H9 (cell line): ENCODE measurements around the gene RNF32. TPM values are rescaled to one million over a fixed set of nuclear protein-coding genes. Genes with fewer than 3 reads are reported as not detected.

ENCODE experiments used
- DNase-seq: peaks from one replicate; pipeline ENCODE4 v3.0.0-alpha.2; 2017
- H2AFZ ChIP-seq: one replicate; pipeline ENCODE4 v1.6.1; 2013; ENCODE audit warnings: mild to moderate bottlenecking, low read length, control low read depth, moderate library complexity
- H2AK5ac ChIP-seq: 2 replicates; pipeline ENCODE4 v1.6.1; 2013; ENCODE audit warnings: low read length, control low read depth, mixed read lengths; ENCODE audit not compliant: insufficient read length
- H2BK120ac ChIP-seq: one replicate; pipeline ENCODE4 v1.6.1; 2013; ENCODE audit warnings: low read depth, mild to moderate bottlenecking, low read length, control low read depth, inconsistent platforms; ENCODE audit not compliant: poor library complexity, severe bottlenecking
- H2BK12ac ChIP-seq: 2 replicates; pipeline ENCODE4 v1.6.1; 2013; ENCODE audit warnings: low read length, control low read depth, mixed read lengths, low read depth; ENCODE audit not compliant: insufficient read length
- H2BK15ac ChIP-seq: 2 replicates; pipeline ENCODE4 v1.6.1; 2013; ENCODE audit warnings: low read depth, low read length, control low read depth
- H2BK20ac ChIP-seq: one replicate; pipeline ENCODE4 v1.6.1; 2013; ENCODE audit warnings: low read depth, mild to moderate bottlenecking, low read length, control low read depth, inconsistent platforms; ENCODE audit not compliant: poor library complexity, severe bottlenecking
- H2BK5ac ChIP-seq: 2 replicates; pipeline ENCODE4 v1.6.1; 2013; ENCODE audit warnings: low read length, control low read depth, mixed read lengths; ENCODE audit not compliant: insufficient read length
- H3K14ac ChIP-seq: 2 replicates; pipeline ENCODE4 v1.6.1; 2013; ENCODE audit warnings: low read length, control low read depth; ENCODE audit not compliant: insufficient read depth
- H3K18ac ChIP-seq: 2 replicates; pipeline ENCODE4 v1.6.1; 2013; ENCODE audit warnings: low read depth, mild to moderate bottlenecking, mixed read lengths, low read length, control low read depth; ENCODE audit not compliant: insufficient read length
- H3K23ac ChIP-seq: 2 replicates; pipeline ENCODE4 v1.6.1; 2013; ENCODE audit warnings: low read length, control low read depth, mixed read lengths, low read depth; ENCODE audit not compliant: insufficient read length
- H3K23me2 ChIP-seq: 2 replicates; pipeline ENCODE4 v1.6.1; 2013; ENCODE audit warnings: low read depth, mild to moderate bottlenecking, mixed read lengths, low read length, control low read depth; ENCODE audit not compliant: insufficient read length, poor library complexity, severe bottlenecking
- H3K27ac ChIP-seq: 2 replicates; pipeline ENCODE4 v1.5.1; 2013; ENCODE audit warnings: low read length, control low read depth, mixed read lengths, low read depth; ENCODE audit not compliant: insufficient read length
- H3K27me3 ChIP-seq: 2 replicates; pipeline ENCODE4 v1.6.1; 2013; ENCODE audit warnings: low read length, control low read depth, inconsistent platforms; ENCODE audit not compliant: insufficient read depth
- H3K4ac ChIP-seq: 2 replicates; pipeline ENCODE4 v1.6.1; 2013; ENCODE audit warnings: low read depth, mild to moderate bottlenecking, control low read depth, inconsistent platforms, low read length, moderate library complexity
- H3K4me1 ChIP-seq: 2 replicates; pipeline ENCODE4 v1.6.1; 2013; ENCODE audit warnings: low read length, control low read depth, inconsistent platforms; ENCODE audit not compliant: insufficient read depth
- H3K4me2 ChIP-seq: 2 replicates; pipeline ENCODE4 v1.6.1; 2013; ENCODE audit warnings: low read length, control low read depth, mixed read lengths; ENCODE audit not compliant: insufficient read length, insufficient read depth
- H3K56ac ChIP-seq: 2 replicates; pipeline ENCODE4 v1.6.1; 2013; ENCODE audit warnings: low read depth, mild to moderate bottlenecking, mixed read lengths, low read length, control low read depth; ENCODE audit not compliant: insufficient read length
- H3K79me1 ChIP-seq: 2 replicates; pipeline ENCODE4 v1.6.1; 2013; ENCODE audit warnings: low read depth, mild to moderate bottlenecking, moderate library complexity, low read length, control low read depth, inconsistent platforms; ENCODE audit not compliant: insufficient read depth, poor library complexity, severe bottlenecking
- H3K79me2 ChIP-seq: 2 replicates; pipeline ENCODE4 v1.6.1; 2013; ENCODE audit warnings: low read length, control low read depth, inconsistent platforms; ENCODE audit not compliant: insufficient read depth
- H3K9ac ChIP-seq: 2 replicates; pipeline ENCODE4 v1.6.1; 2013; ENCODE audit warnings: low read length, control low read depth, mixed read lengths; ENCODE audit not compliant: insufficient read length; ENCODE audit errors: extremely low read depth
- H3K9me3 ChIP-seq: one replicate; pipeline ENCODE4 v1.6.1; 2013; ENCODE audit warnings: low read depth, low read length, inconsistent platforms; ENCODE audit not compliant: control insufficient read depth
- H3T11ph ChIP-seq: one replicate; pipeline ENCODE4 v1.6.1; 2013; ENCODE audit warnings: mild to moderate bottlenecking, low read length, control low read depth, inconsistent platforms
- H4K20me1 ChIP-seq: one replicate; pipeline ENCODE4 v1.6.1; 2013; ENCODE audit not compliant: control insufficient read depth, insufficient read length, insufficient read depth
- H4K5ac ChIP-seq: 2 replicates; pipeline ENCODE4 v1.6.1; 2013; ENCODE audit warnings: low read depth, mild to moderate bottlenecking, mixed read lengths, low read length, control low read depth; ENCODE audit not compliant: insufficient read length
- H4K8ac ChIP-seq: replicated peaks from 2 replicates; pipeline ENCODE4 v1.6.1; 2013; ENCODE audit warnings: low read length, control low read depth, mixed read lengths, low read depth; ENCODE audit not compliant: insufficient read length
- H4K91ac ChIP-seq: 2 replicates; pipeline ENCODE4 v1.6.1; 2013; ENCODE audit warnings: low read depth, mild to moderate bottlenecking, moderate library complexity, mixed read lengths, low read length, control low read depth; ENCODE audit not compliant: insufficient read length
- H3K27ac Mint-ChIP-seq, 3 experiments: 2 replicates in 2 of 3; 3 replicates in 1 of 3; pipeline ENCODE4 v1.8.0; 2020 to 2021; ENCODE audit warnings: mixed read lengths in 3 of 3, mild to moderate bottlenecking in 1 of 3, moderate library complexity in 1 of 3
- H3K27me3 Mint-ChIP-seq: 2 replicates; pipeline ENCODE4 v1.8.0; 2021; ENCODE audit warnings: low read depth, mild to moderate bottlenecking, moderate library complexity, mixed read lengths
- H3K36me3 Mint-ChIP-seq, 3 experiments: 2 replicates in 2 of 3; 3 replicates in 1 of 3; pipeline ENCODE4 v1.8.0; 2020 to 2021; ENCODE audit warnings: low read depth in 3 of 3, mixed read lengths in 3 of 3; ENCODE audit not compliant: insufficient read depth in 1 of 3
- H3K4me1 Mint-ChIP-seq, 2 experiments: 2 replicates each; pipeline ENCODE4 v1.8.0; 2020; ENCODE audit warnings: mixed read lengths in 2 of 2
- H3K4me3 Mint-ChIP-seq, 2 experiments: 2 replicates in 1 of 2; 3 replicates in 1 of 2; pipeline ENCODE4 v1.8.0; 2020 to 2021; ENCODE audit warnings: mild to moderate bottlenecking in 2 of 2, mixed read lengths in 2 of 2, moderate library complexity in 1 of 2
- H3K9me3 Mint-ChIP-seq, 2 experiments: 2 replicates in 1 of 2; 3 replicates in 1 of 2; pipeline ENCODE4 v1.8.0; 2020; ENCODE audit warnings: mild to moderate bottlenecking in 2 of 2, mixed read lengths in 2 of 2, moderate library complexity in 1 of 2
- WGBS: extraction: QIAGEN DNeasy Blood & Tissue Kit; methylation state at CpG from one replicate; pipeline ENCODE4 v1.1.7; 2013; ENCODE audit warnings: missing lambda C conversion rate, low lambda C conversion rate, mixed read lengths; ENCODE audit not compliant: insufficient read length; ENCODE audit errors: extremely low coverage; 5-methylcytosine and 5-hydroxymethylcytosine counted together
- total RNA-seq: library from RNA; stranded (reverse); gene quantifications from 2 replicates; pipeline ENCODE4 v1.2.1, GENCODE V29; 2021
- TF ChIP-seq, protein P1 (sequence below): fragments of 200-600 bp; sonication (generic); conservative IDR thresholded peaks from 3 replicates; pipeline ENCODE4 v1.8.0; 2021; ENCODE audit warnings: antibody characterized with exemption, mild to moderate bottlenecking

RNF32 gene
- total RNA-seq, 1 experiment from 2014 or later: 0.90 TPM

DNA sequence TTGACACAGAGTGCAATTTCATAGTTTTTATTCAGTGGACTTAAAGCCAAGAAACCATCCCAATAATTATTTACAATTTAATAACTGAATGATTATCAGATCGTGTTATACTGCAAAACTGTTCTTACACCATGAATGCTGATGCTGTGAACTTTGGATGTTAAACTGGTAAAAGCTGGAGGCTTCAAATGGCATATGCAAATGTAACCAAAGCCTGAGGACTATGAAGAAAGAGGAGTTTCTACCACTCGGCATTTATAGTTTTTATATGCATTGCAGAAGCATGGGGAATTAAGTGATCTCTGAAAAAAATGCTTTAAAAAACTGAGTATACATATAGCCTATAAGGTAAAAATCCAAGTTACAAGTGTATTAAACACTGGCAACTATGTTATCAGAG is 42.4 kb downstream of the RNF32 start:
- no peak overlapping the region for H3T11ph ChIP-seq
- no peaks in the 10 kb centered on the region for H3K27me3 Mint-ChIP-seq
- H2BK15ac ChIP-seq: no peak overlapping the region
- no peak overlapping the region for H3K4ac ChIP-seq
- no peak for DNase-seq
- no peak overlapping the region for H4K91ac ChIP-seq
- no peaks in the 10 kb centered on the region for H3K9me3 Mint-ChIP-seq
- H3K23me2 ChIP-seq: no peaks in the 10 kb centered on the region
- H4K20me1 ChIP-seq: no peaks in the 10 kb centered on the region
- no peak overlapping the region for H3K18ac ChIP-seq
- no peak overlapping the region for H2AFZ ChIP-seq
- no peak overlapping the region for H2BK120ac ChIP-seq
- TF ChIP-seq, protein P1, sequence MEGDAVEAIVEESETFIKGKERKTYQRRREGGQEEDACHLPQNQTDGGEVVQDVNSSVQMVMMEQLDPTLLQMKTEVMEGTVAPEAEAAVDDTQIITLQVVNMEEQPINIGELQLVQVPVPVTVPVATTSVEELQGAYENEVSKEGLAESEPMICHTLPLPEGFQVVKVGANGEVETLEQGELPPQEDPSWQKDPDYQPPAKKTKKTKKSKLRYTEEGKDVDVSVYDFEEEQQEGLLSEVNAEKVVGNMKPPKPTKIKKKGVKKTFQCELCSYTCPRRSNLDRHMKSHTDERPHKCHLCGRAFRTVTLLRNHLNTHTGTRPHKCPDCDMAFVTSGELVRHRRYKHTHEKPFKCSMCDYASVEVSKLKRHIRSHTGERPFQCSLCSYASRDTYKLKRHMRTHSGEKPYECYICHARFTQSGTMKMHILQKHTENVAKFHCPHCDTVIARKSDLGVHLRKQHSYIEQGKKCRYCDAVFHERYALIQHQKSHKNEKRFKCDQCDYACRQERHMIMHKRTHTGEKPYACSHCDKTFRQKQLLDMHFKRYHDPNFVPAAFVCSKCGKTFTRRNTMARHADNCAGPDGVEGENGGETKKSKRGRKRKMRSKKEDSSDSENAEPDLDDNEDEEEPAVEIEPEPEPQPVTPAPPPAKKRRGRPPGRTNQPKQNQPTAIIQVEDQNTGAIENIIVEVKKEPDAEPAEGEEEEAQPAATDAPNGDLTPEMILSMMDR: no peak
- no peak overlapping the region for H3K4me3 Mint-ChIP-seq
- no peaks in the 10 kb centered on the region for H3K9me3 ChIP-seq
- H4K8ac ChIP-seq: no peak overlapping the region
- no peak overlapping the region for H3K4me2 ChIP-seq
- H3K14ac ChIP-seq: no peak overlapping the region
- no peak overlapping the region for H2BK12ac ChIP-seq
- H2AK5ac ChIP-seq: no peak overlapping the region
- H3K27ac Mint-ChIP-seq: no peak overlapping the region
- H3K4me1 ChIP-seq: no peaks in the 10 kb centered on the region
- no peak overlapping the region for H3K23ac ChIP-seq
- no peak overlapping the region for H3K9ac ChIP-seq
- peaks cover 3 to 16% (median 6%) of the 10 kb centered on the region in 3 experiments; a peak in 6 of 7 replicates for H3K36me3 Mint-ChIP-seq
- no peaks in the 10 kb centered on the region for H3K27me3 ChIP-seq
- no peak overlapping the region for H3K27ac ChIP-seq
- no peak overlapping the region for H4K5ac ChIP-seq
- WGBS: no CpG with 5 or more reads among the region's 2 CpGs
- H3K56ac ChIP-seq: no peak overlapping the region
- no peak overlapping the region for H2BK20ac ChIP-seq
- no peaks in the 10 kb centered on the region for H3K79me1 ChIP-seq
- H3K79me2 ChIP-seq: no peaks in the 10 kb centered on the region
- no peaks in the 10 kb centered on the region for H3K4me1 Mint-ChIP-seq
- no peak overlapping the region for H2BK5ac ChIP-seq
